Mesodermal cell (in vitro differentiated cells): ENCODE measurements around the gene C6orf120.

ENCODE experiments used
- H3K27ac ChIP-seq: 2 replicates; pipeline ENCODE4 v1.7.0; 2013; ENCODE audit warnings: mild to moderate bottlenecking, low read depth, low read length, moderate library complexity; ENCODE audit not compliant: severe bottlenecking
- H3K36me3 ChIP-seq: 2 replicates; pipeline ENCODE4 v1.7.1; 2013; ENCODE audit warnings: mild to moderate bottlenecking, low read length, moderate library complexity; ENCODE audit not compliant: control insufficient read depth, insufficient read depth
- H3K4me1 ChIP-seq: one replicate; pipeline ENCODE4 v1.7.1; 2013; ENCODE audit warnings: mild to moderate bottlenecking, low read length; ENCODE audit not compliant: insufficient read depth, control insufficient read depth, poor library complexity, severe bottlenecking
- H3K4me3 ChIP-seq: 2 replicates; pipeline ENCODE4 v1.7.0; 2013; ENCODE audit warnings: low read length, control low read depth, mild to moderate bottlenecking; ENCODE audit not compliant: insufficient read depth, poor library complexity, severe bottlenecking; ENCODE audit errors: extremely low read depth
- H3K9me3 ChIP-seq: 2 replicates; pipeline ENCODE4 v1.7.1; 2013; ENCODE audit warnings: mild to moderate bottlenecking, low read length, moderate library complexity; ENCODE audit not compliant: control insufficient read depth
- WGBS, 2 experiments: methylation state at CpG; one replicate each; pipeline ENCODE4 v1.1.5; 2013; ENCODE audit warnings: missing lambda C conversion rate in 2 of 2; ENCODE audit not compliant: insufficient coverage in 2 of 2; 5-methylcytosine and 5-hydroxymethylcytosine counted together

The C6orf120 gene

GRCh38 chr6:169663468-169663867, 38.5 kb upstream of the C6orf120 start:
- no peaks in the 10 kb centered on the region for H3K9me3 ChIP-seq

GRCh38 chr6:169664227-169664626, 37.7 kb upstream of the C6orf120 start:
- H3K36me3 ChIP-seq: peaks cover 50% of the 10 kb centered on the region
- H3K4me1 ChIP-seq: no peaks in the 10 kb centered on the region
- WGBS, 2 experiments: 93 to 97% methylated on average over 12 to 13 of the region's 14 CpGs
- no peaks in the 10 kb centered on the region for H3K9me3 ChIP-seq
- no peak overlapping the region for H3K27ac ChIP-seq
- no peak overlapping the region for H3K4me3 ChIP-seq

More at GRCh38 chr6:169663468-169663867, 38.5 kb upstream of the C6orf120 start:
- Histone ChIP-seq H3K36me3 (peaks cover 46% of the 10 kb centered on the region), H3K27ac (no peak overlapping the region), H3K4me3 (no peak overlapping the region), H3K4me1 (no peaks in the 10 kb centered on the region)
- 97 to 98% methylated on average over 7 of the region's 8 CpGs for WGBS, 2 experiments

DNA sequence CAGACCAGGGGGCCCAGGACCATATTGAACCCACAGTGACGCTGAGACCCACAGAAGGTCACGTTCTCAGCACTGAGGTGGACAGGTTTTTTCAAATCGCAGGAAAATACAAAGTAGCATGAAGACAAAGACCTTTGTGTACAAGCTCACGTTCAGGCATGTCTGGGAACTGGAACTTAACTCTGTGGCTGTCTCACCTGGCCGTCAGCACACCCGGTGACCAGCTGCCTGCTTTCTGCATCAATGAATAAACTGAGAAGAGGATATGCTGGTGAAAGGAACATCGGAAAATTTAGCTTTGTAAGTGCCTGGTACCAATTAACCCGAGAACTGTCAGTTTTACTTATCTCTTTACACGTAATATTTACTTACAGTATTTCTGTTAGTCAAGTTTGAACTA, 36.6 kb upstream of the C6orf120 start:
- Histone ChIP-seq H3K4me1 (no peaks in the 10 kb centered on the region), H3K27ac (no peak overlapping the region), H3K36me3 (peaks cover 56% of the 10 kb centered on the region), H3K4me3 (no peak overlapping the region), H3K9me3 (no peaks in the 10 kb centered on the region)
- WGBS, 2 experiments: 92 to 95% methylated on average over 6 to 7 of the region's 9 CpGs

GRCh38 chr6:169666441-169666840, 35.5 kb upstream of the C6orf120 start:
- Histone ChIP-seq H3K27ac (no peak overlapping the region), H3K9me3 (no peaks in the 10 kb centered on the region), H3K4me1 (no peaks in the 10 kb centered on the region), H3K4me3 (no peak overlapping the region), H3K36me3 (peaks cover 56% of the 10 kb centered on the region)
- 93 to 94% methylated on average over 16 to 18 of the region's 18 CpGs for WGBS, 2 experiments

- H3K27ac ChIP-seq: no peak overlapping the region
- H3K9me3 ChIP-seq: no peaks in the 10 kb centered on the region
- no peaks in the 10 kb centered on the region for H3K4me1 ChIP-seq
- peaks cover 62% of the 10 kb centered on the region for H3K36me3 ChIP-seq
- WGBS, 2 experiments: 94 to 98% methylated on average over 20 to 23 of the region's 27 CpGs
- H3K4me3 ChIP-seq: no peak overlapping the region
Observed at GRCh38 chr6:169667716-169668115, 34.2 kb upstream of the C6orf120 start.

DNA sequence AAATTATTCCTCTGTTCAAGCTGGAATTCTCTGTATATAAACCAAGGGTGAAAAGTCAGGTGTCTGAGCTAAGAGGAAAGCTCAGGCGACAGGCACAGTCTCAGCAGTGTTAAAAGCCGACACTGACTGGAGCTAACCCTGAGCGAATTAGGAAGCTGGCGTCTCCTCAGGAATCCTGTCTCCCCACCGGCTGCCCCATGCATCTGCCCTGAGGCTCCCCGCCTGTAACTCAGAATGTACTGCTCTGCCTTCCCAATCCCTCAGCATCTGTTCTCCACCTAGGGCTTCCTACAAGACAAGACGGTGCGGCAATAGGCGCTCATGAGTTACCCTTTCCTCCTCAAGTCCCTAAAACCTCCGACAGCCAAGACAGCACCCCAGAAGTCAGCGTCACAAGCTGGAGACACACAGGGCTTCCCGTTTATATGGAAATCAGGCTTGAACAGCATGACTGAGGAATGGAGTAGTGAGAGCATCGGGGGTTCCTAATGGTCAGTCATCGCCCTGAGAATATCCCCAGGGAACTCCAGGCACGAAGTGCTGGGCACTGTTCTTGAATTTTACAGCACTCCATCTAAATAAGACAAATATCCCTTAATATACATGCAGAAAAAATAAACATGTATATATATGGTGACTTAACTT, 33.6 kb upstream of the C6orf120 start:
- no peak overlapping the region for H3K4me3 ChIP-seq
- no peaks in the 10 kb centered on the region for H3K4me1 ChIP-seq
- H3K36me3 ChIP-seq: peaks cover 63% of the 10 kb centered on the region
- no peaks in the 10 kb centered on the region for H3K9me3 ChIP-seq
- 81 to 82% methylated on average over 10 to 13 of the region's 15 CpGs for WGBS, 2 experiments
- no peak overlapping the region for H3K27ac ChIP-seq

GRCh38 chr6:169669147-169669546, 32.8 kb upstream of the C6orf120 start:
- peaks cover 55% of the 10 kb centered on the region for H3K36me3 ChIP-seq
- 97 to 100% methylated on average over 6 of the region's 6 CpGs for WGBS, 2 experiments
- peak overlapping the region; percentile 42 for H3K27ac ChIP-seq
- H3K9me3 ChIP-seq: no peaks in the 10 kb centered on the region
- H3K4me1 ChIP-seq: no peaks in the 10 kb centered on the region
- H3K4me3 ChIP-seq: no peak overlapping the region

- Histone ChIP-seq H3K36me3 (peaks cover 51% of the 10 kb centered on the region), H3K9me3 (no peaks in the 10 kb centered on the region), H3K4me1 (no peaks in the 10 kb centered on the region), H3K27ac (peak overlapping the region; percentile 42), H3K4me3 (no peak overlapping the region)
- 57 to 72% methylated on average over 2 of the region's 7 CpGs for WGBS, 2 experiments
Observed at GRCh38 chr6:169669889-169670288, 32.0 kb upstream of the C6orf120 start.

DNA sequence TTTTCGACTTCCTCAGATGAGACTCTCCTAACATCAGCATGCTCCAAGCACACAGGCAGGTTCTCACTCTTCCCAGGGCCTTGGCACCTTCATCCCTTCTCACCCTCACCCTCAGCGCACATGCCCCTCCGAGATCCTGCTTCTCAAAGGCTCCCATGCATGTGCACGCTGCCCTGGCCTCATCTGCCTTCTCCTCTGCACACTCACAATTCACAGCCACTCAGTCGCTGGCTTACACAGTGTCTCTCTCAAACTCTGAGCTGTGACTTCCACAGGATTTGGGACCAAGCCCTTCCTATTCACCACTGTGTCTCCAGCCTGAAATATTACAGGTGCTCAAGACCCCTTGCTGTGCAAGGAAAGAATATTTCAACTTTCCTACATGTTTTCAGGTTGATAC, 30.4 kb upstream of the C6orf120 start:
- Histone ChIP-seq H3K9me3 (no peaks in the 10 kb centered on the region), H3K4me3 (no peak overlapping the region), H3K27ac (no peak overlapping the region), H3K36me3 (peaks cover 54% of the 10 kb centered on the region), H3K4me1 (no peaks in the 10 kb centered on the region)
- 94 to 96% methylated on average over 5 of the region's 5 CpGs for WGBS, 2 experiments

DNA sequence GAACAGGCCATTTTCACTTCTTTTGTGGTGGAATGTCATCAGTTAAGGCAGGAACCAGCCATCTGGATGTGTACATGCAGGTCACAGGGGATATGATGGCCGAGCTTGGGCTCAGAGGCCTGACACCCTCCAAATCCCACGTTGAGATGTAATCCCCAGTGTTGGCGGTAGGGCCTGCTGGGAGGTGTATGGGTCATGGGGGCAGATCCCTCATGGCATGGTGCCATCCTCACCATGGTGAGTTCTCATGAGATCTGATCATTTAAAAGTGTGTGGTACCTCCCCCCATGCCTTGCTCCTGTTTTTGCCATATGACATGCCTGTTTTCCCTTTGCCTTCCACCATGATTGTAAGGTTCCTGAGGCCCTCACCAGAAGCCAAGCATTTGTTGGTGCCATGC, 26.9 kb upstream of the C6orf120 start:
- Histone ChIP-seq H3K27ac (no peak overlapping the region), H3K4me1 (no peaks in the 10 kb centered on the region), H3K4me3 (no peak overlapping the region), H3K36me3 (peaks cover 56% of the 10 kb centered on the region), H3K9me3 (peaks cover 3% of the 10 kb centered on the region)
- WGBS, 2 experiments: 96 to 100% methylated on average over 1 to 3 of the region's 3 CpGs

GRCh38 chr6:169677096-169677495, 24.8 kb upstream of the C6orf120 start:
- H3K4me1 ChIP-seq: no peaks in the 10 kb centered on the region
- H3K27ac ChIP-seq: no peak overlapping the region
- 88 to 100% methylated on average over 1 of the region's 1 CpG for WGBS, 2 experiments
- H3K36me3 ChIP-seq: peaks cover 60% of the 10 kb centered on the region
- peaks cover 3% of the 10 kb centered on the region for H3K9me3 ChIP-seq
- H3K4me3 ChIP-seq: no peak overlapping the region
